ENCODE measurements around the gene PRKCA.

Gene PRKCA

DNA sequence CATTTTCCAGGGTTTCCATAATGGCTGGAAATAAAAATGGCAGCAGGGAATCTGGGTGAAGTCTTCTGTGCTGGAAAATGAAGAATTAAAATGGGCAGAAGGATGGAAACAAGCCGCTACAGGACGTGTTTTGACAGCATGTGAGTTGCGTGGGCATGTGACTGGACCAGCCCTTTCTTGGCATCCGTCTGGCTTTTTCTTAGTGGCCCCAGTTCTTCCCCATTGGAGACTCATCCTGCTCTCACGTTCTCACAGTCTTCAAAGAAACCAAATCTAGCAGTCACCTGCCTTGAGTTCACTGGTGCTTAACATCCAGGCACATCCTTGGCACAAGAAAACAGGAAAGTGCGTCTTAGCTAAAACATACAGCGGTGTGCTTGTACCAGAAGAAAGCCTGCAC is 352.4 kb downstream of the PRKCA start:
- DNase-seq (ENCODE audit: low read depth) = no peak

DNA sequence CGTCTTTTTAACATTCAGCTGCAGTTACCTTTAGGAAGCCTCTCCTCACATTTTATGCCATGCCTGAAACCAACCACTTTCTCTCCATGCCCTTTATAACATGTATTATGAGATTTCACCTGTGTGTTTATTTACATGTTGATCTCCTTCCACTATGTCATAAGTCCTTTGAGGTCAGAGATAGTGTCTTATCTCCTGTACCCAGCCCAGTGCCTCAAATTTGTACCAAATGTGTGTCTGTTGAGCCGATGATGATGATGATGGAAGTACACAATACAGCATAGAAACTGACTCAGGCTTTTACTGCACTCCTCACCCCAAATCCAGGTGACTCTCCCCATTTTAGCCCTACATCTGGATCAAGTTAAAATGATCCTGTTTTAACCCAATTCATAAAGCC is 353.0 kb downstream of the PRKCA start:
- DNase-seq (ENCODE audit: low read depth) = no peak

DNA sequence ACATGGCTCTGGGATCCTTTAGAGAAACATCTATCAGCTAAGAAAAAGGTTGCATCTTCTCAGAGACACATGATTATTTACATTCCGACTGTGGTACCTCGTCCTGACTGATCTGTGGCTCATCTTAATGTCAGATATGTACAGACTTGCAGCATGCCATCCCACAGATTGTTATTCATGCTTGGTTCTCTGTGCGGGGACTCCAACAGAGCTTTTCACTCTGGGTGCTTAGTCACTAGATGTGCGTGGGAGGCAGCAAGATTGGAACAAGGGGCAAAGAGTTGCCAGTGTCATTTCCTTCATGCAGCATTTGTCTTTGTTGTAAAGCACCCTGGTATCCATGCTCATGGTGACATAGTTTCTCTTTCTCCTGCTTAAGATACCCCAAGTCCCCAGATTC is 353.4 kb downstream of the PRKCA start:
- no peak for DNase-seq (ENCODE audit: low read depth)

DNA sequence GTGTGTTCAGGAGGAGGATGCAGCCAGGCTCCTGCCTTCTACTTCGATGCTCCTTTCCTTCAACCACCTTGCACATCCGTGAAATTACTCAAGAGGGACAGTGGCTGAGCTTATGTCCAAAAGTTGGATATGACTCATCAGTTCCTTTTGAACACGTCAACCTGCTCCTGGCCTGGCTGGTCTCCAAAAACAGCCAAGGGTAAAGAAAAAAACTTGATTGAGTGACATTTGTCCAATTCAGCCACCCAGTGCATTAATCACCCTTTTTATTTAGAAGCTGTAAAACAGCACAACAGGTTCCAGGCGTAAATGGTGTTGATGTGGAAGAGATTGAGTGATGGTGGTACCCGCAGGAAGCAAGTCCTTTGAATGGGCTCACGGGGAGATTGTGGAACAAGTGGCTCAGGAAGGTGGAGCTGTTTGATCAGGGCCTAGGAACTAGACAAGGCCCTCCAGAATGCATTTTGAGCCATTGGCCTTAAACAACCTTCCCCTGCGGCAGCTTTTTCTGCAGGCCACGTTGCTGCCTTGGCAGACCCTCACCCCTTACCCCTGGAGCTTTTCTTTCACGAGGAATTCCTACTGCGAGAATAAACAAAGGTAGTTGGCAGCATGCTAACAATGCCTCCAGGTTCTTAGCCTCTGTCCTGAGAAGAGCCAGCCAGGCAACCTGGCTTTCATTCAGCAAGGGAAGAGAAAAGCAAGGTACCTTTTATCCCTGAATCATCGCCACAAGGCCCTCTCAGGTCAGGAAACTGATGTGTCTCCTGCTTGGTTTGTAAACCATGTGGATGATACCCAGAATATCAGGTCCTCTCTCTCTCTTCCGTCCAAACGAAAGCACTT is 359.2 kb downstream of the PRKCA start:
- no peak for DNase-seq (ENCODE audit: low read depth)

DNA sequence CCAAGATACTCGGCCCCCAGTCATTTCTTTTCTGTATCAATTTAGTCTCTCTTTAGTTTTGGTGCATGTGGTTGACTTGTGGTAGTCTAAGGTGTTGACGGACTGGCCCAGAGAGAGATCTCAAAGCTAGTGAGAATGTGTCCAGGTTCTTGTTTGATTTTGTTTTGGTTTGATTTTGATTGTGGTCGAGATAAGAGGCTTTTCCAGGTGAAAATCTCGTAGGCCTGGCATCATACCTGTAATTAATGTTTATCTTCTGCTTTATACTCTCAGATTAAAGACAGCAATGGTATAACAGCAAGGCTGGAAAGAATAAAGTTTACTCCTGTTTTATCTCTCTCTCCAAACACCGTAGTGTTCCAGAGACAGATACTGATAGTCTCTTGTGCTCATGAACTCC is 360.1 kb downstream of the PRKCA start:
- no peak for DNase-seq (ENCODE audit: low read depth)

DNA sequence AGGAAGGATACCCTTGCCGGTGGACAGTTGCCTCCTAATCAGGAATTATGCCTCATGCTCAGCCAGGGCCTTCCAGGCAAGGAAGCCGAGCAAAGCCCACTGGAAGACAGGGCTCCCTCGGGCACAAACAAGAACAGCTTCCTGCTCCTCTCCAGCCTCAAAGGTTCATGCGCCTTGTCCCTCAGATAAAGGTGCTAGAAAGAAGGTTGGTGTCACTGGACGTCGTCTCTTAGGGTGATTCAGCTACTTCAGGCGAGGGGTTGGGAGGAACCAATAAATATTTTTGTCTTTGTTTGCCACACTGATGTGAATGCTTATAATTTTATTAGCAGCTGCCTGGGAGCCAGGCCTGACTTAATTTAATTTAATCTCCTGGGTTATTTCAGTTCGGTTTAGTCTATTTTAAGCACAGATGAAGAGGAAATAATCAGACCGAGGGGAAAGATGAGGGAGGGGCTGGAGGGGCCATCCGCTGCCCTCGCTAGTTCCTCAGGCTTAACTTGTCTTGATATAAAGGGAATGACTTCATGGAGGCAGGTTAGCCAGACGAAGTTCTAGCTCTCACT is 360.7 kb downstream of the PRKCA start:
- DNase-seq (ENCODE audit: low read depth) = no peak

DNA sequence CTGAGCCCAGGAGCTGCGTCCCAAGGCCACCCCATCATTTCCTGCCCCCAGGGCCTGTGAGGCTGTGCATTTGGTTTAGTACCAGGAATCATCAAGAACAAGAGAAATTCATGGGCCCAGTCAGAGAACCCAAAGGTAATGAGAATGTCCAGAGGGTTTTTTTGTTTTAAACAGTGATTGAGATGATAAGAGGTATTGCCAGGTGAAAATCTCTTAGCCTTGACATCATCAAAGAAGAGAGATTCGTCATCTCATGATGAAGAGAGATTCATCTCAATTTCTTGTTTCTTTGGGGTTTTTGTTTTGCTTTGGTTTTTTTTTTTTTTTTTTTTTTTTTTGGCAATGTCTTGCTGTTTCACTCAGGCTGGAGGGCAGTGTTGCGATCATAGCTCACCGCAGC is 361.9 kb downstream of the PRKCA start:
- no peak for DNase-seq (ENCODE audit: low read depth)

DNA sequence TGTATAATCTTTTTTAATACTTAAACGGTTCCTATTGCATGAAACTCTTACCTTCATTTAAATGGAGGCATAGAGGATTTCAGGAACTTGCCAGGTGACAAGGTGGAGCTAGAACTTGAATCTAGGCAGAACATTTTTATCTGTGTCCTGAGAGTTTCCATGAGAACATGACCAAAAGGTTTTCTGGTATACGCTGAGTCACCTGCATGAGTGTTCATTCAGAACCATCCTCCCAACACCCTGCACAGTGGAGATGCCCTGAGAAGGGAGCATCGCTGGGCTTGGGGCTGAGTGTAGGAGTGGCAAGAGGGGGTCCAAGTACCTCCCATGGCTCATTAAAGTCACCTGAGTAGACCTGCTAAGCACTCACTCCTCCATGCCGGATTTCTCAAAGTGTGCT is 362.8 kb downstream of the PRKCA start:
- DNase-seq (ENCODE audit: low read depth) = no peak

DNA sequence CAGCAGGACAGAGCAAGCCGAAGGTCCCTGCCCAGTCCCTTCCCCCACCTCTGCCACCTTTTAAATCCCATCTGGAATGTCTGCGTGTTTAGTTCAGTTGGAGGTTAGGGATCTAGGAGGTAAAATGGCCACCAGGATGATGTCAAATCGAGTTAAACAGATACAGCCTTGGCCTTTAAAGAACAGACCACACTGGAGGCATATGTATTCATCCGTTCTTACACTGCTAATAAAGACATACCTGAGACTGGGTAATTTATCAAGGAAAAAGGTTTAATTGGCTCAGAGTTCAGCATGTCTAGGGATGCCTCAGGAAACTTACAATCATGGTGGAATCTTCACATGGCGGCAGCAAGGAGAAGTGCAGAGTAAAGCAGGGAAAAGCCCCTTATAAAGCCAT is 364.7 kb downstream of the PRKCA start:
- no peak for DNase-seq (ENCODE audit: low read depth)

DNA sequence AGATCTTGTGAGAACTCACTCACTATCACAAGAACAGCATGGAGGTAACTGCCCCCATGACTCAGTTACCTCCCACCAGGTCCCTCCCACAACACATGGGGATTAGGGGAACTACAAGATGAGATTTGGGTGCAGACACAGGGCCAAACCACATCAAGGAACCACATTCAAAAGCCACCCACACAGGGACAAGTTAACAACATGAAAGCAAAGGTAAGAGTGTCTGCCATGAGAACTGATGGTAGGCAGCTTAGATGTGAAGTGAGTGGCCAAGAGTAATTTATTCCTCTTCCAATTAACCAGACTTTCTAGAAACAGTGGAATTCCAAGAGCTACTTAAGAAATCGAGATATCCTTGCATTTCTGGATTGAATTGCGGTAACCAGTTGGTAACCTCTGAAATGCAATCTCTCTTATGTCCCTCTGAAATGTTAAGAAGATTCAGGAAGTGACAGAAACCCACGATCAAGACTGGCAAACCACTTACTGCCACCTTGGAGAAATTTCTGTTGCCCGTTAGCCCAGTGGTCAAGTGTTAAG is 365.1 kb downstream of the PRKCA start:
- peak; percentile 60 for DNase-seq (ENCODE audit: low read depth)

DNA sequence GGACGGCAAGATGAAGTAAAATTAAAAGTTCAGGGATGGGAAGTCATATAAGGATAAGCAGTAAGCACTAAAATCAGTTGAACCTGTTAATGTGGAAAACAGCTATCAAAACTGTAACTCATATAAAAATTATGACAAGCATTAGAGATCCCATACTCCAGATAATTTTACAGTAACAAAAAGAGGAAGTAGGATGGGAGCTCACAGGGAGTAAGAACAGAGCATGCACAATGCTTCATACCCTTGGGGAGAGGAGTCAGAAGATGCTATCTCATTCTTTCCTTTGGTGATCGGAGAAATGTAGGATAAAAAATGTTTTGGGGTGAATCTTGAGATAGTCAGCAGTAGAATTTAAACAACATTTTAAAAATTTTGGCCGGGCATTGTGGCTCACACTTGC is 367.8 kb downstream of the PRKCA start:
- no peak for DNase-seq (ENCODE audit: low read depth)

DNA sequence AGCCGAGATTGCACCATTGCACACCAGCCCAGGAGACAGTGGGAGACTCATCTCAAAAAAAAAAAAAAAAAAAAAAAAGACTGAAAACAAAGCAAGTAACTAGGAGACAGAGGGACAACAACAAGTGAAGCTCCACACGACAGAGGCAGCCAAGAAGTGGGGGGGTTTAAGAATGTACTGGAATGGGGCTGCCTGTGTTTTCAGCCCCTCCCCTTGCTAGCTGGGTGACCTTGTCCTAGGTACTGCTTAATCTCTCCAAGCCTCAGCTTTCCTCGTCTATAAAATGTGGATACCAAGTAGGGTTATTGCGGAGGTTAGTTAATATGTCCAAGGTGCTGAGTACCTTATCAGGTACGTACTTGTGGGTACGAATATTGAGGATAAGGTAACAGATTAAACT is 368.7 kb downstream of the PRKCA start:
- DNase-seq (ENCODE audit: low read depth) = no peak

DNA sequence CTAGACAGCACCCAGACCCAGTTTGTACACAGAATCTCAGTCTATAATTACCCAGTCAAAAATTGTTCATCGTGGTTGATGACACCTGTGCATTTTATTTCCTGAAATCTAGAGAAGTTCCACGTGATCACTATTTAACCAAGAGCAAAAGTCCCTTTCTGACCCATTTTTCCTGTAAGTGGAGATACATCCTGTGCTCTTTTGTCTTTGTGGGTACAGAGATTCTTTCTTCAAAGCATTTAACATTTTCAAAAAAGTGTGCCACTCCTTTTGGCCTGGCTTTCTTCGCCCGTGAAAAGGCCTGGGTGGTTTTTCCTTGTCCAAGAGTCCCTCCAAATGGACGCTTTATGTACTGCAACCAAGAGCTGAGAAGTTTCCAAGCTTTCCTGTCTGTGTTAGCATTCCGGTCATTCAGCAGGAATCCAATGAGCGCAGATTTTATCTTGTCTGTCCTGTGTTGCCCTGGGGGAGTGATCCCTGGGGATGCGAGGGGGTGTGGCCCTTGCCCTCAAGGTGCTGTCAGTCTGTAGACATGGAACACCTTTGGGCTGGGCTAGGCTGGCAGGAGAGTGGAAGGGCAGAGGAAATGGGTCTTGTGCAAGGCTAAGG is 371.4 kb downstream of the PRKCA start:
- DNase-seq (ENCODE audit: low read depth) = peak; percentile 40

DNA sequence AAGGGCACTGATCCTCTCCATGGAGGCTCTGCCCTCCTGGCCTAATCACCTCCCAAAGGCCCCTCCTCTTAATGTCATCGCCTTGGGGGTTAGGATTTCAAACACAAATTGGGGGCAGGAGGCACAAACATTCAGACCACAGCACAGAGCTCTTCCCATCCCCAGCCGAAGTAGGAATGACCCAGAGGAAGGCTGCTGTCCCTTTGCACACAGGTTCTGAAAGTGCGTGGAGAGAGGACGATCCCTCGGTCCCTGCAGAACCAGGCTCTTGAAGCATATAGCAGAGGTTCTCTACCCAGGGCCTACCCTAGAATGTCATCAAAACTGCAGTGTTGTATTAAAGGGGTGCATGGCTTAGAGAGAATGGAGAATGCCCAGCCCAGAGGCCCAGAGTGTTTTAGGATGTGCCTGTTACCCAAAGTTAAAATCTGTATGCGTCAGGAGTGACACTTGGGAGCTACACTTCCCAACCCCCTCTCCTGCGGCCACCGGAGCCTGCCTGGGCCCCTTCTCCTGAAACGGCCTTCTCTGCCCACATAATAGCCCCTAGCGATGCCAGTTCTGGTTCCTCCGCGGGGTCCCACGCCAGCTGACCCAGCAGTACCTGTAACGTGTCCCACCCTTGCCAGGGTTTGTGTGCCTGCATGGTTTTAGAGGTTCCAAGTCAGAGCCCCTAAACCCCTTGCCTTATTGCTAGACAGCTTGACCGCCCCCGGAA is 373.0 kb downstream of the PRKCA start:
- no peak for DNase-seq (ENCODE audit: low read depth)

DNA sequence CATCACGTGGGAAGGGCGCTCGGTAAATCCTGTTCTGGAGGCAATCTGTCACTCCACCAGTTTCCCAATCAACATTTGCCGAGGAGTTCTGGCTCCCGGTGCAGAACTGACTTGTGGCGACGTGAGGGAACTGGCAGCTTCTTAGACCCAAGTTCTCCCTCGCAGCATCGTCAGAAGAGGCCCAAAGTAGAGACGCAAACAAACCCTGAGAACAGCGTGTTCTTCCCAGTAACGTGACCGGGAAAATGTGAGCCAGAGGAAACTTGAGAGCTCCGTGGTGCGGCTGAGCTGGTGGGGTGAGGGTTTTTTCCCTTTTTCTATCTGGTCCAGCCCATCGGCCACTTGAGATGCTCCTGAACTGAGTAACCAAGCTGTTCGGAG is 373.6 kb downstream of the PRKCA start:
- DNase-seq (ENCODE audit: low read depth) = no peak

DNA sequence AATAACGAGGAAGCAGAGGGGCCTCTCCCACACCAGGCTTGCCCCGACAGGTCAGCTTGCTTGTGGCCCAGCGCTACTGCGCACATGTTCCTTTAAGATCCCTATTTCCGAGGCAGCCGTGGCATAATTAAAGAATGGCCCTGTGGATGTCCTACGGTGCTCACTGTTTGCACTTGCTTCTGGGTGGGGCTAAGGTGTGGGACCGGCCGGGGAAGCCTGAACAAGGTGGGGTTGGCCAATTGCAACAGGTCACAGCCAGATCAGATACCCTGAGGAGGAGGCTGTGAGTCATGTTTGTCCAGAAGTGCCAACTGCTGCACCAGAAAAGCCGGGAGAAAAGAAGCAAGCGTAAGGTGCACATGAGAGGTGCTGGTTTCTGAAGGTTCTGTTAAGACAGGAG is 374.0 kb downstream of the PRKCA start:
- no peak for DNase-seq (ENCODE audit: low read depth)

DNA sequence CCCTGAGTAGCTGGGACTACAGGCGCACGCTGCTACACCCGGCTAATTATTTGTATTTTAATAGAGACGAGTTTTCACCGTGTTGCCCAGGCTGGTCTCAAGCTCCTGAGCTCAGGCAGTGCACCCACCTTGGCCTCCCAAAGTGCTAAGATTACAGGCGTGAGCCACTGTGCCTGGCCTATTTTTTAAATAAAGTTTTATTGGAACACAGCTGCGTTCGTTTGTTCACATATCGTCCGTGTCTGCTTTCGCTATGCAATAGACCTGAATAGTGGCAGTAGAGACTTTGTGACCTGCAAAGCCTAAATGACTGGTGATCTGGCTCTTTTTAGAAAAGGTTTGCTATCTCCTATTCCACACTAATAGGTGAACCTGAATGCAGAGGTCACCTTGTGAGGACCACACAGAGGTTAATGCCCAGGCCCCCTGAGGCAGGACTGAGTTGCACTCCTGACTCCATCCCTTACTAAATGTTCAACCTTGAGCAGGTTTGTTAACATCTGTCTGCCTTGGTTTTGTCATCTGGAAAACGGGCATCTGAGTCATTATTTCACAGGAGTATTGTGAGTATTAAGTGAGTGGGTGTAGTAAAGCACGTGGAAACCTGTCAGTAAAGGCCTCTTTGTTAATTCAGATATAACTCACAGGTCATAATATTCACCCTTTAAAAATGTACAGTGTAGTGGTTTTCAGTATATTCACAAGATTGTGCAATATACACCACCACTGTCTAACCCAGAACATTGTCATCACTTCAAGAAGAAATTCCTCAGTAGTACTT is 375.0 kb downstream of the PRKCA start:
- DNase-seq (ENCODE audit: low read depth) = no peak

DNA sequence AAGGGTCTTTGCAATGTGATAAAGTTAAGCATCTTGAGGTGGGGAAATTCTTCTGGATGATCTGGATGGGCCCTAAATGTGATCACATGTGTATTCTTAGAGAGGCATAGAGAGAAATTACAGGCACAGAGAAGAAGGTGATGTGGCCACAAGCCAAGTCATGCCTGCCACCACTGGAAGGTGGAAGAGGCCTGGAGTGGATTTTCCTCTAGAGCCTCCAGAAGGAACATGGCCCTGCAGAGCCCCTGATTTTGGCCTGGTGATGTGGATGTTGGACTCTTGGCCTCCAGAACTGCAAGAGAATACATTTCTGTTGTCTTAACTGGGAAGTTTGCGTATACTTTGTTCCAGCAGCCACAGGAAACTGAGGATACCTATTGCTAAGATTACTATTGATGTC is 375.6 kb downstream of the PRKCA start:
- no peak for DNase-seq (ENCODE audit: low read depth)

DNA sequence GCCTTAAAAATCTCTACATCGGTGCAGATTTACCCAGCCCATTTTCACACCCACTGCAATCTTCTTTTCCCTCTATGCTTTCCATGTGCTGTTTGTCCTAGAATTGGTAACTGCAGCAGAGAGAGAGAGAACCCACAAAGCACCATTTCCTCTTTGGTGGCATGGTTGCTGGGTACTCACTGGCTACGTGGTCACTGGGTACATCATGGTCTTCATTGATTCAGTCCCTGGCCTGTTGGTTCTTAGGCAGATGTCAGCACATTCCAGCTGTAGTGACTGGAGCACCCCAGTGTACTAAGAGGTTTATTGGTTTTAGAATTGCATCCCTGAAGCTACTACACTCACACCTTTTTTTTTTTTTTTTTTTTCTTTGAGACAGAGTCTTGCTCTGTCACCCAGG is 376.4 kb downstream of the PRKCA start:
- DNase-seq (ENCODE audit: low read depth) = no peak

DNA sequence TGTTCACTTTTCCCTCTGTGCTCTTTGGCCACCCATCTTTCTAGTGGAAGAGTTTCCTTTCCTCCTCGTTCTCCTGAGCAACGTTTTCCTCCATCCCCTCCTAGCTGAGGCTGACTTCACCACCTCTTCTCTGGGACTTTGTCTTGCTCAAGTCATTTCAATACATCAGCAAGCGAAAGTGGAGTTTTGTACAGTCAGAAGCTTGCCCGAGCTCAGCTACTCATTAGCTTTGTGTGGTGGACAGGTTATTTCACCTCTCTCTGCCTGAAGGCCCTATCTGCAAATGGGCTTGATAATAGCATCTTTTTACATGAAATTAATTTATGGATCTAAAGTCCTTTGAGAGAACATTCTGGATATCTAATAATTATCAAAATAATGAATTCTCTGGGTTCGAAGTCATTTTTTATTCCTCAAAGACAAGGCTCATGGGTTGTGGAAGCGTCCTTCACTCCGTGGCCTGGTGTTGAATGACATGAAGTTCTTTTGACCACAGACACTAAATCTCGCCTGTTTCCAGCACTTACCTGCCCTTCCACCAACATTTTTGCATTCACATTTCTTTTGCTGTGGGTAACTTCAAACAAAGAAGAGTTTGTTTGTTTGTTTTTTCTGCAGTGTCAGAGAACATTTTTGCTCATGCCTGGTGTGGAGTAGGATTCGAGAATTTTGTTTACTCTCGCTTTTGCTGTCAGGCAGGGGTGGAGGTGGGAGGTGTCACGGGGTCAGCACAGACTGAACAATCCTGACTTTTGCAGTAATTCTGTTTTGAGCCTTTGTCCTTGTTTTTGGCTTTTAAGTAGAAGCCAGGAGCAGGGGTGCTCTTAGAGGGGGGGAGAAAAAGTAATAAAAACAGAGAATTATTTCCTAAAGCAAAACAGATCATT is 377.5 kb downstream of the PRKCA start:
- DNase-seq (ENCODE audit: low read depth) = no peak

DNA sequence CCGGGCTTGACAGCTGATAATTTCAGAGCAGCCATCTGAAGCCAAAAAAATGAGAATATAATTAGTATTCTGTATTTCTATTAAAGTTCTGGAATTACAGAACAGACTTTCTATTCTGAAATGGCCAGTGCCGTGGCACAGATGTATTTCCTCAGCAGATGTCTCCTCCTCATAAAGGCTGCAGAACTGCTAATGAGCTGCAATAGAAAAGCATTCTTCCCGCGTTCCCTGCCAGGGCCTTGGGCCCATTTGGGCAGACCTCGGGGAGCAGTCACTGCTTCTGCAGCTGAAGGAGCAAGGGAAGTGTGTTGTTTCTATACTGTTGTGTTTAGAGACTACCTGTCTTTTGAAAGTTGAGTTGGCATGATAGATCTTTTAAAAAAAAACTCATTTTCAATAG is 379.9 kb downstream of the PRKCA start:
- DNase-seq (ENCODE audit: low read depth) = no peak
